HepG2 (cell line): Measurements from ENCODE around the gene GRAMD1A. TPM values are rescaled to one million over a fixed set of nuclear protein-coding genes. Genes with fewer than 3 reads are reported as not detected.
"Not testable (repeated sequence)": the region's sequence is repeated elsewhere in the genome, so short reads cannot be mapped to it uniquely, and the experiment has no call there.

ENCODE experiments used
- ATAC-seq: fragments of 200-7000 bp; cut with Tn5 transposase; 3 replicates; pipeline ENCODE4 v1.9.1; 2020; ENCODE audit warnings: mild to moderate bottlenecking, moderate library complexity
- BruUV-seq: library from RNA; stranded (reverse); fragments of 400-500 nt; replicated peaks from 2 replicates; lab custom pipeline; 2021; lab: Mats Ljungman, UMichigan
- CTCF ChIA-PET: fragments of 300-600 bp; formaldehyde crosslinking; extraction: SDS; loops from one replicate; lab custom pipeline; 2021; ENCODE audit warnings: low total read pairs, inconsistent platforms, low intra/inter-chr PET ratio; lab: Yijun Ruan, JAX
- POLR2A ChIA-PET: fragments of 350-600 bp; sonication (Branson Sonifier 250); formaldehyde crosslinking; loops from one replicate; lab custom pipeline; 2020; ENCODE audit warnings: antibody characterized with exemption, inconsistent platforms; lab: Yijun Ruan, JAX
- DNase-seq: peaks from one replicate; pipeline ENCODE4 v3.0.0-alpha.2; 2015; ENCODE audit warnings: low spot score
- FAIRE-seq: peaks from 3 replicates; lab custom pipeline; 2011; peaks lifted over from hg19 to GRCh38; lab: Jason Lieb, UNC
- H2AFZ ChIP-seq: one replicate; pipeline ENCODE4 v1.6.1; 2011; ENCODE audit warnings: low read length, inconsistent platforms
- H3K27ac ChIP-seq: fragments of 300-600 bp; 3 replicates; pipeline ENCODE4 v1.8.0; 2011; ENCODE audit warnings: mixed run types, mild to moderate bottlenecking, mixed read lengths, low read length, inconsistent platforms; ENCODE audit not compliant: insufficient read depth; ENCODE audit errors: extremely low read length
- H3K27me3 ChIP-seq, 2 experiments: fragments of 200-600 bp in 1 of 2; 2 replicates in 1 of 2; 3 replicates in 1 of 2; pipeline versions ENCODE4 v1.6.0 to v1.8.0; 2011; ENCODE audit warnings: low read length in 2 of 2, mild to moderate bottlenecking in 2 of 2, moderate library complexity in 2 of 2, inconsistent platforms in 1 of 2; ENCODE audit not compliant: insufficient read depth in 2 of 2, control insufficient read depth in 1 of 2
- H3K36me3 ChIP-seq, 2 experiments: fragments of 200-600 bp in 1 of 2; replicated peaks in 1 of 2; 2 replicates in 1 of 2; 3 replicates in 1 of 2; pipeline versions ENCODE4 v1.5.1 to v1.8.0; 2011; ENCODE audit warnings: low read length in 2 of 2, inconsistent platforms in 1 of 2; ENCODE audit not compliant: insufficient read depth in 2 of 2, control insufficient read depth in 1 of 2
- H3K4me1 ChIP-seq: 2 replicates; pipeline ENCODE4 v1.5.1; 2012; ENCODE audit warnings: low read length, inconsistent platforms; ENCODE audit not compliant: insufficient read depth
- H3K4me2 ChIP-seq: 2 replicates; pipeline ENCODE4 v1.6.0; 2011; ENCODE audit warnings: low read depth, low read length, inconsistent platforms
- H3K4me3 ChIP-seq, 3 experiments: fragments of 200-600 bp in 1 of 3; sonication (generic), shearing (Covaris generic) in 1 of 3; replicated peaks in 1 of 3; 2 replicates each; pipeline ENCODE4 v1.5.1; 2011 to 2016; ENCODE audit warnings: low read length in 3 of 3, inconsistent platforms in 2 of 3, low read depth in 2 of 3, mild to moderate bottlenecking in 2 of 3, control low read depth in 1 of 3, mixed read lengths in 1 of 3; ENCODE audit not compliant: insufficient read depth in 1 of 3
- H3K79me2 ChIP-seq: one replicate; pipeline ENCODE4 v1.6.1; 2011; ENCODE audit warnings: low read length, inconsistent platforms; ENCODE audit not compliant: insufficient read depth
- H3K9ac ChIP-seq: 2 replicates; pipeline ENCODE4 v1.6.0; 2011; ENCODE audit warnings: mild to moderate bottlenecking, low read depth, low read length, inconsistent platforms; ENCODE audit not compliant: insufficient read depth
- H3K9me3 ChIP-seq: 2 replicates; pipeline ENCODE4 v1.5.1; 2012; ENCODE audit warnings: mild to moderate bottlenecking, low read length
- H4K20me1 ChIP-seq: 2 replicates; pipeline ENCODE4 v1.6.0; 2011; ENCODE audit warnings: inconsistent platforms, mild to moderate bottlenecking, low read length, moderate library complexity; ENCODE audit not compliant: insufficient read depth
- FOSL1 ChIP-seq: sonication (generic); formaldehyde crosslinking; IDR thresholded peaks from 2 replicates; pipeline ENCODE4 v1.9.0; 2021; ENCODE audit warnings: missing genetic modification reagents, borderline replicate concordance
- HDAC6 ChIP-seq: fragments of 200-600 bp; sonication (generic); IDR thresholded peaks from 2 replicates; pipeline ENCODE4 v1.7.0; 2017; ENCODE audit warnings: mild to moderate bottlenecking, antibody characterized with exemption, low read length, low read depth
- NCOA2 ChIP-seq: sonication (generic); formaldehyde crosslinking; IDR thresholded peaks from 2 replicates; pipeline ENCODE4 v1.8.0; 2022; ENCODE audit warnings: inconsistent platforms
- NPAS2 ChIP-seq: sonication (generic); formaldehyde crosslinking; IDR thresholded peaks from 2 replicates; pipeline ENCODE4 v1.8.0; 2022; ENCODE audit warnings: mild to moderate bottlenecking, missing genetic modification reagents, borderline replicate concordance
- RBFOX2 ChIP-seq: fragments of 200-400 bp; formaldehyde crosslinking; IDR thresholded peaks from 2 replicates; pipeline ENCODE4 v1.6.1; 2017; ENCODE audit warnings: low read depth, mild to moderate bottlenecking, low read length
- TCF7L2 ChIP-seq: IDR thresholded peaks from 2 replicates; pipeline ENCODE4 v1.6.1; 2011; ENCODE audit warnings: mild to moderate bottlenecking, low read depth, low read length, moderate library complexity
- ZMYM4 ChIP-seq: sonication (generic); formaldehyde crosslinking; IDR thresholded peaks from 2 replicates; pipeline ENCODE4 v1.8.1; 2023; ENCODE audit warnings: mild to moderate bottlenecking, missing genetic modification reagents
- ZNF737 ChIP-seq: sonication (generic); formaldehyde crosslinking; IDR thresholded peaks from 2 replicates; pipeline ENCODE4 v1.5.0; 2020; ENCODE audit warnings: missing genetic modification reagents, mild to moderate bottlenecking, borderline replicate concordance
- WGBS: methylation state at CpG from one replicate; pipeline ENCODE4 v1.1.6; 2017; ENCODE audit warnings: low lambda C conversion rate; 5-methylcytosine and 5-hydroxymethylcytosine counted together
- in situ Hi-C: cut with HindIII; loops from 2 replicates; pipeline ENCODE4 v1.10.0; 2017; ENCODE audit warnings: low pct_unique_long_range_greater_than_20kb; ENCODE audit not compliant: extremely low pct_ligation_motif_present
- intact Hi-C: fragments of 100-400 bp; cut with micrococcal nuclease; formaldehyde crosslinking; loops from one replicate; pipeline ENCODE4 v1.10.0; 2022; ENCODE audit not compliant: unreplicated experiment
- polyA plus RNA-seq, 8 experiments: library from polyadenylated mRNA; depleted of rRNA in 3 of 8; stranded (reverse) in 7 of 8; unstranded in 1 of 8; fragments of >200 nt; fragmentation: Illumina TruSeq in 4 of 8; extraction: Trizol in 4 of 8; gene quantifications; 2 replicates each; pipeline versions ENCODE4 v1.2.1 to v1.2.3, GENCODE V29; 2011 to 2016; ENCODE audit warnings: low read depth in 4 of 8, missing spikeins in 1 of 8, mixed read lengths in 1 of 8; ENCODE audit not compliant: insufficient read depth in 1 of 8
- total RNA-seq, 5 experiments: library from RNA; depleted of rRNA; stranded (reverse); fragments of >200 nt; fragmentation: Illumina TruSeq; extraction: Trizol; gene quantifications; 2 replicates each; pipeline ENCODE4 v1.2.3, GENCODE V29; 2016; ENCODE audit warnings: low read depth in 1 of 5
- TF ChIP-seq, protein P1 (sequence below): sonication (generic); formaldehyde crosslinking; IDR thresholded peaks from 2 replicates; pipeline ENCODE4 v1.8.0; 2022; ENCODE audit warnings: missing genetic modification reagents, mild to moderate bottlenecking, inconsistent platforms, borderline replicate concordance
- TF ChIP-seq, protein P2 (sequence below): sonication (generic); formaldehyde crosslinking; IDR thresholded peaks from 2 replicates; pipeline ENCODE4 v1.4.0; 2020; ENCODE audit warnings: missing genetic modification reagents, borderline replicate concordance

Gene GRAMD1A
- total and polyA plus RNA-seq, 2 of the 13 experiments (the other 11 are each of a cell fraction or from before 2014, with no cell fraction given), result 14.7 to 181 TPM

DNA sequence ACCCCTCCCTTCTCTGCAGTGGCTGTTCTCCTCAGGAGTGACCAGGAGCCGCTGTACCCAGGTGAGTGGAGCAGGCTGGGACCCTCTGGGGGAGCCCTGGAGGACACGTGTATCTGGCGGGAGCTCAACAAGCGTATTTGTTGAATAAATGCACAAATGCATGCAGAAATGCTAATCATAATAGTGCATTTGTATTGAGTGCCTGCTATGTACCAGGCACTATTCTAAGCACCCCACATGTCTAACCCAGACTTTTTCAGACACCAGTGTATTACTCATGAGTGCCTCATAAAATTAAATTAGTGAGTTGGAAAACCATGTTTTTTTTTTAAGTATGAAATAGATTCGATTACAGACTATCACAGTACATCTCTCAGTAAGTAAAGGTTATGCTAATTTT is 49.3 kb downstream of the GRAMD1A start (continued):
- TF ChIP-seq ZNF737, result no peak
- no peak for TF ChIP-seq NPAS2 (CRISPR knock-in tag)
- no peak for TF ChIP-seq ZMYM4 (CRISPR knock-in tag)
- TF ChIP-seq, protein P1, sequence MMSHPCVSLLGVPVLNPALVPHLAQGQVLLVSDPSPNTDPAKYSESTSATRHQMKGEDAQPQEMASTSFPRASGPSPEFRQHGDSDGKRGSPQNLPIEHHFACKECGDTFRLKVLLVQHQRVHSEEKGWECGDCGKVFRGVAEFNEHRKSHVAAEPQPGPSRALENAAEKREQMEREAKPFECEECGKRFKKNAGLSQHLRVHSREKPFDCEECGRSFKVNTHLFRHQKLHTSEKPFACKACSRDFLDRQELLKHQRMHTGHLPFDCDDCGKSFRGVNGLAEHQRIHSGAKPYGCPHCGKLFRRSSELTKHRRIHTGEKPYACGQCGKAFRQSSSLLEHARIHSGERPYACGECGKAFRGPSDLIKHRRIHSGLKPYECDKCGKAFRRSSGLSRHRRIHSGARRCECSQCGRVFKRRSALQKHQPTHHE, result no peak
- TF ChIP-seq HDAC6, result no peak
- no peak for TF ChIP-seq NCOA2 (CRISPR knock-in tag)
- no peak for TF ChIP-seq FOSL1 (CRISPR knock-in tag)
- TF ChIP-seq, protein P2, sequence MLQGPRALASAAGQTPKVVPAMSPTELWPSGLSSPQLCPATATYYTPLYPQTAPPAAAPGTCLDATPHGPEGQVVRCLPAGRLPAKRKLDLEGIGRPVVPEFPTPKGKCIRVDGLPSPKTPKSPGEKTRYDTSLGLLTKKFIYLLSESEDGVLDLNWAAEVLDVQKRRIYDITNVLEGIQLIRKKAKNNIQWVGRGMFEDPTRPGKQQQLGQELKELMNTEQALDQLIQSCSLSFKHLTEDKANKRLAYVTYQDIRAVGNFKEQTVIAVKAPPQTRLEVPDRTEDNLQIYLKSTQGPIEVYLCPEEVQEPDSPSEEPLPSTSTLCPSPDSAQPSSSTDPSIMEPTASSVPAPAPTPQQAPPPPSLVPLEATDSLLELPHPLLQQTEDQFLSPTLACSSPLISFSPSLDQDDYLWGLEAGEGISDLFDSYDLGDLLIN (CRISPR knock-in tag), result no peak
- no peak for TF ChIP-seq TCF7L2

DNA sequence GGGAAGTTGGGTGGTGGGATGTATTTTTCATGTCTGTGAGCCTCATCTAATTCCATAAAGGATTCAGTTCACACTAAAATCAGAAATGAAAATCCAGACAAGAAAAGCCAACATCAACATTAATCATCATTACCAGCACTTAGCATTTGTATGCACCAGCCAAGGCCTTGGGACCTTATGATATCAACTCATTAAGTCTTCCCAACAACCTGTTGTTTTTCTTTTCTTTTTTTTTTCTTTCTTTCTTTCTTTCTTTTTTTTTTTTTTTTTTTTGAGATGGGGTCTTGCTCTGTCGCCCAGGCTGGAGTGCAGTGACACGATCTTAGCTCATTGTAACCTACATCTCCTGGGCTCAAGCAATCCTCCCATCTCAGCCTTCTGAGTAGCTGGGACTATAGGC is 50.5 kb downstream of the GRAMD1A start:
- H3K27me3 ChIP-seq, H3K4me2 ChIP-seq, CTCF ChIA-PET, BruUV-seq, ATAC-seq, H3K4me3 ChIP-seq, H3K27ac ChIP-seq, DNase-seq, FAIRE-seq, H3K9me3 ChIP-seq, POLR2A ChIA-PET, H2AFZ ChIP-seq, H3K9ac ChIP-seq, in situ Hi-C loops: not testable (repeated sequence)
- WGBS, result 100% methylated on average over 2 of the region's 2 CpGs
- 0 out of 2 replicates have a peak, but pooled peaks have one; percentile 43 for TF ChIP-seq RBFOX2
- H3K4me1 ChIP-seq, result peaks cover 17% of the 10 kb centered on the region
- peaks cover 17% of the 10 kb centered on the region for H3K79me2 ChIP-seq
- intact Hi-C loops, result loop anchor here (2.0 kb wide), 1 partner anchor 76 kb away; no protein-coding TSS in a partner anchor
- peaks cover 58% of the 10 kb centered on the region for H4K20me1 ChIP-seq
- H3K36me3 ChIP-seq, result peaks cover 23 to 47% of the 10 kb centered on the region in 2 experiments; a peak in 4 of 5 replicates
